Vagina (tissue), 2 donors: ENCODE measurements around the gene SPR. TPM values are rescaled to one million over a fixed set of nuclear protein-coding genes. Genes with fewer than 3 reads are reported as not detected.

Experiments used
- DNase-seq, 2 donors: peaks; one replicate each; pipeline ENCODE4 v3.0.0-alpha.2; 2017; ENCODE audit errors: extremely low spot score in 2 of 2
- H3K27ac ChIP-seq: fragments of 200-600 bp; sonication (generic); one replicate; pipeline ENCODE4 v1.5.1; 2019
- H3K27me3 ChIP-seq: fragments of 200-600 bp; sonication (generic); one replicate; pipeline ENCODE4 v1.5.1; 2019
- H3K36me3 ChIP-seq, 2 donors: fragments of 200-600 bp; sonication (generic); one replicate each; pipeline ENCODE4 v1.5.1; 2017 to 2019
- H3K4me1 ChIP-seq: fragments of 200-600 bp; sonication (generic); one replicate; pipeline ENCODE4 v1.5.1; 2019
- H3K4me3 ChIP-seq, 2 donors: fragments of 200-600 bp; sonication (generic); 1 replicate in 1 of 2; 2 replicates in 1 of 2; pipeline ENCODE4 v1.5.1; 2016 to 2019
- H3K9me3 ChIP-seq: fragments of 200-600 bp; sonication (generic); one replicate; pipeline ENCODE4 v1.5.1; 2019
- CTCF ChIP-seq, 3 experiments: fragments of 450-650 bp in 2 of 3; fragments of 200-600 bp in 1 of 3; sonication (generic) in 1 of 3; IDR thresholded peaks; one replicate each; pipeline ENCODE4 v1.5.1; 2017 to 2019; ENCODE audit warnings: antibody characterized with exemption in 3 of 3, mild to moderate bottlenecking in 2 of 3, moderate library complexity in 2 of 3
- POLR2A ChIP-seq, 2 donors: fragments of 450-650 bp; IDR thresholded peaks; one replicate each; pipeline ENCODE4 v1.6.1; 2017; ENCODE audit warnings: antibody characterized with exemption in 2 of 2, mild to moderate bottlenecking in 2 of 2, moderate library complexity in 2 of 2
- POLR2AphosphoS5 ChIP-seq, 2 donors: sonication (generic); formaldehyde crosslinking; IDR thresholded peaks; one replicate each; pipeline ENCODE4 v1.9.0; 2017; ENCODE audit warnings: antibody characterized with exemption in 2 of 2, mild to moderate bottlenecking in 2 of 2, low read depth in 1 of 2; ENCODE audit not compliant: insufficient read depth in 1 of 2
- intact Hi-C: fragments of 100-400 bp; cut with DNase I; formaldehyde crosslinking; loops from one replicate; pipeline ENCODE4 v1.15.1; 2023
- total RNA-seq: library from RNA; depleted of rRNA; stranded (reverse); fragments of >200 nt; gene quantifications from one replicate; pipeline ENCODE4 v1.2.3, GENCODE V29; 2016

SPR gene
- total RNA-seq, 1 donor from 2014 or later, result 45.7 TPM

GRCh38 chr2:72915907-72916742, 28.9 kb downstream of the SPR start:
- Histone ChIP-seq H3K4me3 (peak overlapping the region; percentile 34 to 49), H3K27me3 (peaks cover 43% of the 10 kb centered on the region), H3K27ac (no peak overlapping the region), H3K36me3 (no peaks in the 10 kb centered on the region), H3K9me3 (no peaks in the 10 kb centered on the region), H3K4me1 (peaks cover 57% of the 10 kb centered on the region)
- intact Hi-C loops, result no loop called here
- TF ChIP-seq POLR2AphosphoS5 (IDR thresholded peaks at IDR 0.05; ENCODE audit: insufficient read depth in 1 of 2, low read depth in 1 of 2), result no peak
- TF ChIP-seq CTCF (IDR thresholded peaks at IDR 0.05), result no peak
- no peak for TF ChIP-seq POLR2A (IDR thresholded peaks at IDR 0.05)
- no peak for DNase-seq

- intact Hi-C loops, result no loop called here
- Histone ChIP-seq H3K36me3 (no peaks in the 10 kb centered on the region), H3K27me3 (peaks cover 47% of the 10 kb centered on the region), H3K27ac (no peak overlapping the region), H3K4me3 (peak overlapping the region; percentile 34 to 49), H3K4me1 (peaks cover 57% of the 10 kb centered on the region), H3K9me3 (no peaks in the 10 kb centered on the region)
- TF ChIP-seq POLR2A (IDR thresholded peaks at IDR 0.05) (no peak), POLR2AphosphoS5 (IDR thresholded peaks at IDR 0.05; ENCODE audit: insufficient read depth in 1 of 2, low read depth in 1 of 2) (no peak), CTCF (IDR thresholded peaks at IDR 0.05) (no peak)
- DNase-seq, result no peak
Measured at GRCh38 chr2:72916743-72917137, 29.5 kb downstream of the SPR start.

- Histone ChIP-seq H3K9me3 (no peaks in the 10 kb centered on the region), H3K27me3 (peaks cover 47% of the 10 kb centered on the region), H3K36me3 (no peaks in the 10 kb centered on the region), H3K4me1 (peaks cover 57% of the 10 kb centered on the region), H3K27ac (no peak within 1 kb of the TSS), H3K4me3 (peak within 1 kb of the TSS; percentile 34 to 49)
- intact Hi-C loops, result no loop called here
- TF ChIP-seq POLR2A (IDR thresholded peaks at IDR 0.05) (no peak), CTCF (IDR thresholded peaks at IDR 0.05) (no peak), POLR2AphosphoS5 (IDR thresholded peaks at IDR 0.05; ENCODE audit: insufficient read depth in 1 of 2, low read depth in 1 of 2) (no peak)
- no peak for DNase-seq
Measured at GRCh38 chr2:72917138-72917876, 30.1 kb downstream of the SPR start, which contains the start of gene EMX1. Gene EMX1, plus strand, starts transcription at chr2:72917519. Its CDS starts 334 bp downstream, at chr2:72917853.

GRCh38 chr2:72917877-72918553, 30.8 kb downstream of the SPR start:
- intact Hi-C loops, result no loop called here
- Histone ChIP-seq H3K4me1 (peaks cover 57% of the 10 kb centered on the region), H3K4me3 (peak overlapping the region; percentile 34 to 49), H3K9me3 (no peaks in the 10 kb centered on the region), H3K27me3 (peaks cover 47% of the 10 kb centered on the region), H3K36me3 (no peaks in the 10 kb centered on the region), H3K27ac (no peak overlapping the region)
- no peak for TF ChIP-seq POLR2A (IDR thresholded peaks at IDR 0.05)
- no peak for TF ChIP-seq CTCF (IDR thresholded peaks at IDR 0.05)
- no peak for TF ChIP-seq POLR2AphosphoS5 (IDR thresholded peaks at IDR 0.05; ENCODE audit: insufficient read depth in 1 of 2, low read depth in 1 of 2)
- no peak for DNase-seq
